NCI-H146 treated with DMSO at 0.1 percent for 48 hours (cell line): ENCODE measurements around the gene SERPINB13.
A peak's percentile ranks its signal among the peaks of the same experiment; 100 is the strongest.
"Not testable (repeated sequence)": the region's sequence is repeated elsewhere in the genome, so short reads cannot be mapped to it uniquely, and the experiment has no call there.

Source experiments
- DNase-seq: peaks from one replicate; lab custom pipeline; 2025; ENCODE audit not compliant: unreplicated experiment; lab: John Stamatoyannopoulos, UW

The SERPINB13 gene

GRCh38 chr18:63588909-63589308 lies 1.8 kb downstream of the SERPINB13 start:
- DNase-seq: no peak

- no peak for DNase-seq
These were observed 3.2 kb downstream of the SERPINB13 start for GRCh38 chr18:63590373-63590772.

- no peak for DNase-seq
These were observed 4.0 kb downstream of the SERPINB13 start for GRCh38 chr18:63590966-63591695.

- DNase-seq: no peak
These were observed 4.6 kb downstream of the SERPINB13 start for GRCh38 chr18:63591725-63592124.

- DNase-seq: no peak
These were observed 5.3 kb downstream of the SERPINB13 start for GRCh38 chr18:63592471-63592870.

- DNase-seq: no peak
These were observed 9.8 kb downstream of the SERPINB13 start for GRCh38 chr18:63596964-63597363.

GRCh38 chr18:63603355-63603754 lies 16.2 kb downstream of the SERPINB13 start:
- DNase-seq: no peak

- DNase-seq: no peak
These were observed 16.6 kb downstream of the SERPINB13 start for GRCh38 chr18:63603772-63604171.

GRCh38 chr18:63604791-63605567 lies 17.8 kb downstream of the SERPINB13 start:
- no peak for DNase-seq

- DNase-seq: no peak
These were observed 19.4 kb downstream of the SERPINB13 start for GRCh38 chr18:63606526-63606925.

GRCh38 chr18:63613420-63613819 lies 26.3 kb downstream of the SERPINB13 start:
- DNase-seq: no peak

GRCh38 chr18:63617049-63617914 lies 30.1 kb downstream of the SERPINB13 start:
- DNase-seq: peak; percentile 8

- DNase-seq: no peak
These were observed 30.7 kb downstream of the SERPINB13 start for GRCh38 chr18:63617915-63618234.

- DNase-seq: no peak
These were observed 32.5 kb downstream of the SERPINB13 start for GRCh38 chr18:63619661-63620060.

GRCh38 chr18:63624863-63625262 lies 37.7 kb downstream of the SERPINB13 start:
- no peak for DNase-seq

- no peak for DNase-seq
These were observed 39.3 kb downstream of the SERPINB13 start for GRCh38 chr18:63626431-63626830.

GRCh38 chr18:63627819-63628218 lies 40.7 kb downstream of the SERPINB13 start:
- no peak for DNase-seq

- no peak for DNase-seq
These were observed 50.6 kb downstream of the SERPINB13 start for GRCh38 chr18:63637703-63638102.

GRCh38 chr18:63641157-63641680 lies 54.1 kb downstream of the SERPINB13 start:
- not testable (repeated sequence) for DNase-seq

- DNase-seq: not testable (repeated sequence)
These were observed 55.7 kb downstream of the SERPINB13 start for GRCh38 chr18:63642668-63643356.

- not testable (repeated sequence) for DNase-seq
These were observed 57.0 kb downstream of the SERPINB13 start, which contains the start of gene SERPINB4 for GRCh38 chr18:63644142-63644541. TSS of gene SERPINB4 (minus strand) at chr18:63644256. CDS start at chr18:63643577, 679 bp downstream.
